ENCODE measurements around the gene TAC3. TPM values are rescaled to one million over a fixed set of nuclear protein-coding genes. Genes with fewer than 3 reads are reported as not detected.

Gene TAC3
- total RNA-seq, 3 donors from 2014 or later: not detected

- TF ChIP-seq POLR2A (IDR thresholded peaks at IDR 0.05) (no peak), CTCF (IDR thresholded peaks at IDR 0.05) (no peak), POLR2AphosphoS5 (IDR thresholded peaks at IDR 0.05) (no peak)
- DNase-seq (ENCODE audit: low spot score in 2 of 2): no peak
- Histone ChIP-seq H3K27ac (no peak overlapping the region), H3K4me3 (no peak overlapping the region), H3K4me1 (no peaks in the 10 kb centered on the region), H3K9me3 (no peaks in the 10 kb centered on the region), H3K27me3 (no peaks in the 10 kb centered on the region), H3K36me3 (no peaks in the 10 kb centered on the region)
- intact Hi-C loops (cut with DNase I; ENCODE audit: low total_unique reads): loop anchor here (10.0 kb wide), 1 partner anchor 239 kb away; the partner anchor contains the start of gene PRIM1
Measured at GRCh38 chr12:56993346-56993745, 23.0 kb downstream of the TAC3 start.

GRCh38 chr12:56991319-56992246, 24.7 kb downstream of the TAC3 start:
- Histone ChIP-seq H3K4me3 (no peak overlapping the region), H3K27ac (peak overlapping the region in 1 of 2 donors; percentile 25)
- DNase-seq (ENCODE audit: low spot score in 2 of 2): no peak

GRCh38 chr12:56990648-56991318, 25.5 kb downstream of the TAC3 start:
- no peak for DNase-seq (ENCODE audit: low spot score in 2 of 2)
- no peaks in the 10 kb centered on the region for H3K27me3 ChIP-seq
- TF ChIP-seq POLR2A (IDR thresholded peaks at IDR 0.05) (no peak), CTCF (IDR thresholded peaks at IDR 0.05) (no peak), POLR2AphosphoS5 (IDR thresholded peaks at IDR 0.05) (no peak)
- peaks cover 0 to 6% of the 10 kb centered on the region in 2 donors for H3K4me1 ChIP-seq
- no peak overlapping the region for H3K4me3 ChIP-seq
- H3K36me3 ChIP-seq: no peaks in the 10 kb centered on the region
- no peak overlapping the region for H3K27ac ChIP-seq
- no peaks in the 10 kb centered on the region for H3K9me3 ChIP-seq
- intact Hi-C loops (cut with DNase I; ENCODE audit: low total_unique reads): loop anchor here (10.0 kb wide), 1 partner anchor 236 kb away; the partner anchor contains the start of gene PRIM1

More at GRCh38 chr12:56991319-56992246, 24.7 kb downstream of the TAC3 start:
- Histone ChIP-seq H3K27me3 (no peaks in the 10 kb centered on the region), H3K4me1 (no peaks in the 10 kb centered on the region), H3K9me3 (no peaks in the 10 kb centered on the region), H3K36me3 (no peaks in the 10 kb centered on the region)
- intact Hi-C loops (cut with DNase I; ENCODE audit: low total_unique reads): loop anchor here (10.0 kb wide), 1 partner anchor 237 kb away; the partner anchor contains the start of gene PRIM1
- TF ChIP-seq POLR2A (IDR thresholded peaks at IDR 0.05): no peak
- no peak for TF ChIP-seq POLR2AphosphoS5 (IDR thresholded peaks at IDR 0.05)
- TF ChIP-seq CTCF (IDR thresholded peaks at IDR 0.05): no peak

GRCh38 chr12:56989861-56990610, 26.3 kb downstream of the TAC3 start:
- Histone ChIP-seq H3K4me3 (no peak overlapping the region), H3K27me3 (no peaks in the 10 kb centered on the region), H3K4me1 (peaks cover 0 to 6% of the 10 kb centered on the region in 2 donors), H3K27ac (no peak overlapping the region), H3K36me3 (no peaks in the 10 kb centered on the region), H3K9me3 (no peaks in the 10 kb centered on the region)
- DNase-seq (ENCODE audit: low spot score in 2 of 2): no peak
- TF ChIP-seq POLR2A (IDR thresholded peaks at IDR 0.05) (no peak), CTCF (IDR thresholded peaks at IDR 0.05) (no peak), POLR2AphosphoS5 (IDR thresholded peaks at IDR 0.05) (no peak)
- intact Hi-C loops (cut with DNase I; ENCODE audit: low total_unique reads): loop anchor here (10.0 kb wide), 1 partner anchor 235 kb away; the partner anchor contains the start of gene PRIM1
